OCI-LY7 (cell line): ENCODE measurements around the gene THUMPD1. TPM values are rescaled to one million over a fixed set of nuclear protein-coding genes. Genes with fewer than 3 reads are reported as not detected.

ENCODE experiments used
- BruUV-seq: library from RNA; stranded (reverse); fragments of 400-500 nt; replicated peaks from 2 replicates; lab custom pipeline; 2021; lab: Mats Ljungman, UMichigan
- CTCF ChIA-PET: fragments of 300-600 bp; sonication (Branson Sonifier 250); formaldehyde crosslinking; loops from one replicate; lab custom pipeline; 2022; ENCODE audit warnings: antibody characterized with exemption; ENCODE audit not compliant: unreplicated experiment; lab: Charles Lee
- POLR2A ChIA-PET: fragments of 300-600 bp; sonication (Branson Sonifier 250); formaldehyde crosslinking; loops from one replicate; lab custom pipeline; 2022; ENCODE audit warnings: antibody characterized with exemption; lab: Charles Lee
- DNase-seq: peaks from one replicate; pipeline ENCODE4 v3.0.0-alpha.2; 2015; ENCODE audit warnings: low spot score
- H2AFZ ChIP-seq: fragments of 200-600 bp; sonication (generic), shearing (Covaris generic); 2 replicates; pipeline ENCODE4 v1.6.1; 2014; ENCODE audit warnings: mild to moderate bottlenecking, antibody characterized with exemption, low read length, moderate library complexity
- H3K27ac ChIP-seq: fragments of 200-600 bp; sonication (generic); 2 replicates; pipeline ENCODE4 v1.5.1; 2014; ENCODE audit warnings: mixed run types, low read depth, mild to moderate bottlenecking, moderate library complexity, low read length, inconsistent platforms; ENCODE audit not compliant: poor library complexity, severe bottlenecking
- H3K36me3 ChIP-seq: fragments of 200-600 bp; sonication (generic); 2 replicates; pipeline ENCODE4 v1.6.1; 2014; ENCODE audit warnings: mild to moderate bottlenecking, antibody characterized with exemption, low read length, moderate library complexity, mixed read lengths; ENCODE audit not compliant: insufficient read depth
- H3K4me1 ChIP-seq: fragments of 200-600 bp; sonication (generic); 2 replicates; pipeline ENCODE4 v1.5.1; 2014; ENCODE audit warnings: mild to moderate bottlenecking, low read length; ENCODE audit not compliant: insufficient read depth, poor library complexity, severe bottlenecking
- H3K4me2 ChIP-seq: fragments of 200-600 bp; sonication (generic); 2 replicates; pipeline ENCODE4 v1.6.1; 2014; ENCODE audit warnings: mild to moderate bottlenecking, low read length
- H3K4me3 ChIP-seq: fragments of 200-600 bp; sonication (generic); 2 replicates; pipeline ENCODE4 v1.5.1; 2014; ENCODE audit warnings: mild to moderate bottlenecking, low read depth, low read length; ENCODE audit not compliant: poor library complexity, severe bottlenecking
- H3K79me2 ChIP-seq: fragments of 200-600 bp; sonication (generic); 2 replicates; pipeline ENCODE4 v1.6.1; 2016; ENCODE audit warnings: low read depth, mild to moderate bottlenecking, low read length, moderate library complexity, mixed read lengths; ENCODE audit not compliant: insufficient read depth
- H3K9me2 ChIP-seq: fragments of 200-600 bp; sonication (generic); 2 replicates; pipeline ENCODE4 v1.6.1; 2016; ENCODE audit warnings: mild to moderate bottlenecking, low read length, mixed read lengths; ENCODE audit not compliant: insufficient read depth
- H3K9me3 ChIP-seq: fragments of 200-600 bp; sonication (generic); 2 replicates; pipeline ENCODE4 v1.6.1; 2014; ENCODE audit warnings: mild to moderate bottlenecking, mixed run types, low read length, mixed read lengths
- H4K20me1 ChIP-seq: fragments of 200-600 bp; sonication (generic); 2 replicates; pipeline ENCODE4 v1.6.1; 2014; ENCODE audit warnings: mild to moderate bottlenecking, antibody characterized with exemption, low read length, moderate library complexity, mixed read lengths; ENCODE audit not compliant: insufficient read depth
- CTCF ChIP-seq: fragments of 200-600 bp; sonication (generic); conservative IDR thresholded peaks from 2 replicates; pipeline ENCODE4 v1.5.1; 2014; ENCODE audit warnings: mild to moderate bottlenecking, antibody characterized with exemption, low read length, moderate library complexity, mixed read lengths
- EZH2phosphoT487 ChIP-seq: fragments of 200-600 bp; sonication (generic); IDR thresholded peaks from 2 replicates; pipeline ENCODE4 v1.6.1; 2018; ENCODE audit warnings: low read depth, borderline replicate concordance, mild to moderate bottlenecking, mixed run types, antibody characterized with exemption, low read length, moderate library complexity, mixed read lengths
- intact Hi-C: fragments of 100-400 bp; cut with micrococcal nuclease; formaldehyde crosslinking; loops from one replicate; pipeline ENCODE4 v1.10.0; 2022; ENCODE audit not compliant: unreplicated experiment
- total RNA-seq, 2 experiments: library from RNA; depleted of rRNA in 1 of 2; stranded (reverse); fragments of >200 nt in 1 of 2; shearing (Covaris generic) in 1 of 2; gene quantifications; 2 replicates each; pipeline ENCODE4 v1.2.3, GENCODE V29; 2014 to 2022

THUMPD1 gene
- total RNA-seq, 2 experiments from 2014 or later: 48.2 to 48.3 TPM

DNA sequence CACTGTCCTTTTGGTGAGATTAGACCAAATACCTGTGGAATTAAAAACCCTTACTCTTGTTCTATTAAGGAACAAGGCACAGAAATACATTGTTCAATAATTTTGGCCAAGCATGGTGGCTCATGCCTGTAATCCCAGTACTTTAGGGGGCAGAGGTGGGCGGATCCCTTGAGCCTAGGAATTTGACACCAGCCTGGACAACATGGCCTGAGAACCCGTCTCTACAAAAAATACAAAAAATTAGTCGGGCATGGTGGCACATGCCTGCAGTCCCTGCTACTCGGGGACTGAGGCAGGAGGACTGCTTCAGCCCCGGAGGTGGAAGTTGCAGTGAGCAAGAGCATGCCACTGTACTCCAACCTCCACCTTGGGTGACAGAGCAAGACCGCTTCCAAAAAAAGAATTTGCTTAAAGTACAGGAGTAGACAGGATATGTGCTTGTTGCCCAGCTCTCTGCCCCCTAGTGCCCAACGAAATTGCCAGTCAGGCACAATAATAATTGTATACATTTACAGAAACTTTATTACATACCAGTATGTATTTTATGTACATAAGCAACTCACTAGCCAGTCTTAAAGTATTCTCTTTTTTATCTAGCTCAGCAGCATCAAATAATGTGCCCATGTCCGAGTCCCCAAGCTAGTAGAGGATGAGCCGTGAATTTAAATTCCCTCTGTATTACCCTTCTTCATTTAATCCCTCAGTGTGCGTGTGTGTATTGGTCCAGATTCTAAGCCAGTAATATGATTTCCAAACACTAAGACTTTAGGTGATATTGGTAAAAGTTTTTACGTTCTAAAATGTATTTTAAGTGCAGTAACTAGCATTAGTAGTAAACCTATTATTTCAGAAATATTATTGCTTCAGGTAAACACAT lies 1.4 kb downstream of the THUMPD1 start:
- Histone ChIP-seq H3K4me2 (peak overlapping the region; percentile 92), H3K36me3 (peaks cover 53% of the 10 kb centered on the region), H3K4me1 (peaks cover 13% of the 10 kb centered on the region), H3K27ac (peak overlapping the region; percentile 20), H3K9me3 (no peaks in the 10 kb centered on the region), H2AFZ (no peak overlapping the region), H3K9me2 (no peaks in the 10 kb centered on the region), H3K4me3 (peak overlapping the region; percentile 92), H3K79me2 (peaks cover 39% of the 10 kb centered on the region), H4K20me1 (peaks cover 18% of the 10 kb centered on the region)
- DNase-seq: peak; percentile 59
- TSS peak; percentile 46 for BruUV-seq
- TF ChIP-seq EZH2phosphoT487: no peak
- peak; percentile 78 for TF ChIP-seq CTCF
- ChIA-PET POLR2A (interaction anchor here (0.7 to 1.5 kb wide), 3 partner anchors 9 to 110 kb away, joined by 3 to 6 read pairs (median 3); no protein-coding TSS in a partner anchor), CTCF (no interaction called here)
- intact Hi-C loops: no loop called here

GRCh38 chr16:20735490-20735889 lies 6.1 kb downstream of the THUMPD1 start:
- H4K20me1 ChIP-seq: peaks cover 12% of the 10 kb centered on the region
- no peak overlapping the region for H3K27ac ChIP-seq
- no TSS peak for BruUV-seq
- no peaks in the 10 kb centered on the region for H3K9me3 ChIP-seq
- H3K4me2 ChIP-seq: no peak overlapping the region
- no peak overlapping the region for H3K4me3 ChIP-seq
- peaks cover 72% of the 10 kb centered on the region for H3K36me3 ChIP-seq
- no peaks in the 10 kb centered on the region; the same call in 1 of the 2 replicates for H3K9me2 ChIP-seq
- peaks cover 32% of the 10 kb centered on the region for H3K79me2 ChIP-seq
- intact Hi-C loops: no loop called here
- H3K4me1 ChIP-seq: peaks cover 10% of the 10 kb centered on the region
- no peak for DNase-seq
- POLR2A ChIA-PET: interaction anchor here (0.7 kb wide), 1 partner anchor 14 kb away, joined by 3 read pairs; no protein-coding TSS in a partner anchor
- H2AFZ ChIP-seq: no peak overlapping the region
- TF ChIP-seq CTCF (no peak), EZH2phosphoT487 (no peak)
- CTCF ChIA-PET: no interaction called here

DNA sequence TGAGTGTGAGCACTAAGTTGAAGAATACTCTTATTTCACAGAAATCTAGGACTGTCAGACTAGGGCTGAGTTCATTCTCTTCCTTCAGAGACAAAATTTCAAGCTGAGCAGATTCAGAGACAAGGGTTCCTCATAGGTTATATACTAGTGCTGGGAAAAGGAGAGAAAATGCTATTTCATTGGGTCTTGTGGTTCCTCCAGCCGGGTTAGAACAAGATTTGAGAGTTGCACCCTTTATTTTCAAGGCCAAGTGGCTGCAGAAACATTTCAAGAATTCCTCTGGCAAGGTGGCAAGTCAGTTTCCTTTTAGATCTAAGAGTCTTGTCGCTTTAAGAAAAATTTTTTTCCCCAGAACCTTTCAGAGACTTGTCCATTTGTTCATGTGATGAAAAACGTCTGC lies 6.8 kb downstream of the THUMPD1 start:
- H3K4me1 ChIP-seq: peaks cover 3% of the 10 kb centered on the region
- no peaks in the 10 kb centered on the region for H3K9me3 ChIP-seq
- H3K79me2 ChIP-seq: peaks cover 25% of the 10 kb centered on the region
- ChIA-PET CTCF (no interaction called here), POLR2A (interaction anchor here (0.7 kb wide), 1 partner anchor 14 kb away, joined by 3 read pairs; no protein-coding TSS in a partner anchor)
- H3K4me3 ChIP-seq: no peak overlapping the region
- intact Hi-C loops: no loop called here
- H3K27ac ChIP-seq: no peak overlapping the region
- no peak for DNase-seq
- no peaks in the 10 kb centered on the region; the same call in 1 of the 2 replicates for H3K9me2 ChIP-seq
- peaks cover 68% of the 10 kb centered on the region for H3K36me3 ChIP-seq
- no peak overlapping the region for H2AFZ ChIP-seq
- TF ChIP-seq CTCF (no peak), EZH2phosphoT487 (no peak)
- no TSS peak for BruUV-seq
- peaks cover 5% of the 10 kb centered on the region; the same call in 1 of the 2 replicates for H4K20me1 ChIP-seq
- no peak overlapping the region for H3K4me2 ChIP-seq
